T-helper 17 cell (primary cell): Measurements from ENCODE around the gene TMEM170B. TPM values are rescaled to one million over a fixed set of nuclear protein-coding genes. Genes with fewer than 3 reads are reported as not detected.

Experiments
- ATAC-seq: fragments of 150-1000 bp; cut with Tn5 transposase; 2 replicates; pipeline ENCODE4 v1.10.0; 2021; ENCODE audit warnings: mild to moderate bottlenecking, moderate library complexity
- DNase-seq, 3 donors: peaks; one replicate each; pipeline versions ENCODE4 v3.0.0 to v3.0.0-alpha.2; 2020 to 2021
- H3K9me3 ChIP-seq: one replicate; pipeline ENCODE4 v1.7.0; 2013; ENCODE audit warnings: low read length, mild to moderate bottlenecking; ENCODE audit not compliant: control insufficient read depth, poor library complexity, severe bottlenecking
- H3K27ac Mint-ChIP-seq: one replicate; pipeline ENCODE4 v1.8.0; 2022; ENCODE audit warnings: mild to moderate bottlenecking, moderate library complexity, mixed read lengths
- H3K27me3 Mint-ChIP-seq: one replicate; pipeline ENCODE4 v1.8.0; 2022; ENCODE audit warnings: mixed read lengths
- H3K36me3 Mint-ChIP-seq: one replicate; pipeline ENCODE4 v1.8.0; 2022; ENCODE audit warnings: low read depth, mixed read lengths
- H3K4me1 Mint-ChIP-seq: one replicate; pipeline ENCODE4 v1.8.0; 2022; ENCODE audit warnings: mild to moderate bottlenecking, mixed read lengths
- H3K4me3 Mint-ChIP-seq: one replicate; pipeline ENCODE4 v1.8.0; 2022; ENCODE audit warnings: mild to moderate bottlenecking, moderate library complexity, mixed read lengths
- total RNA-seq, 4 donors: library from RNA in 2 of 4; stranded (reverse) in 2 of 4; gene quantifications; one replicate each; pipeline ENCODE4 v1.2.3 and lab custom pipeline; 2022 to 2026

The TMEM170B gene
- total RNA-seq, 2 donors from 2014 or later, result 1.3 to 1.7 TPM

DNA sequence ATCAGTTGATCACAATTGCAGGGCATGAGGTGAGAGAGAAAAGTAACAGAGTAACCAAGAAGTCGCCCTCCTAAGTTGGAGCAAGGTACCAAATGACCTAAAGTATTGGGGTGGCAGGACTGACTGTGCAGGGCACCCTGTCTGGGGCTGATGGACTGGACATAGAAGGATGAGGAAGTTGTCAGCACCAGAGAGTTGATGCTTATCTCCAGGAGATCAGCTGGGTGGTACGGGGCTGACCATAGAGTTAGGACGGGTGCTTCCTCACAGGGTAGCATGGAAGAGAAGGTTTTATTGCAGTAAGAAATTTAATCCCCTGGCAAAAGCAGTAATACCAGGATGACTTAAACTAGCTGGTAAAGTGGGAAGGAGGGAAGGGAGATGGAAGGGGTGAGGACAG is 66.7 kb downstream of the TMEM170B start:
- ATAC-seq, result no peak
- H3K27ac Mint-ChIP-seq, result no peak overlapping the region
- no peak overlapping the region for H3K4me3 Mint-ChIP-seq

DNA sequence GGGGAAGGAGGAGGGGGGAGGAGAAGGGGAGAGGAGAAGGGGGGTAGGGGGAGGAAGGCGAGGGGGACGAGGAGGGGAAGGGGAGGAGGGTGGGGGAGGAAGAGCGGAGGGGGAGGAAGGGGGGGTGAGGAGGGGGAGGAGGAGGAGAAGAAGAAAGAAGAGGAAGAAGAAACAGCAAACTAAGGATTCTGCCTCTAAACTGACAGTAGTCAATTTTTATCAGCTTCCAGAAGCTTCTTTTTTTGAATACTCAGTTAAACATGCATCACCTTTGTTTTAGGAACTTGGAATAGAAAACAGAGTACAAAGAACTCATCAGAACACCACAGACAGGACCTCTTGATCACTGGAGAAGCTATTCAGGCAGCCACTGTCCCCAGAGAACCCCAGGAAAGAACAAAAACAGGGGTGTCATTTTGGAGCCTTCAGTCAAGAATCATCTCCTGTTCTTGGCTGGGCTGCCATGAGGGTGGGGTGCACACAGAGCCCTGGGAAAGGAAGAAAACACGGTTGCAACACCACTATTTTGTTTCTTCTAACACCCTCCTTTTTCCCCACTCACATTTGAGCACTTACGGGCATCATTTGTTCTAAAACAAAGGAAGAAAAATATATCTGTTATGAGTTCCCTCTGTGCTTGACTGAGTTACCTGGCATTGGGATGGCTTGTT is 67.4 kb downstream of the TMEM170B start:
- Mint-ChIP-seq H3K36me3 (peaks cover 6% of the 10 kb centered on the region), H3K4me1 (peaks cover 8% of the 10 kb centered on the region), H3K4me3 (no peak overlapping the region), H3K27ac (peak overlapping the region; percentile 19), H3K27me3 (peaks cover 67% of the 10 kb centered on the region)
- no peaks in the 10 kb centered on the region for H3K9me3 ChIP-seq
- DNase-seq, result no peak
- no peak for ATAC-seq

More for the DNA sequence above, 66.7 kb downstream of the TMEM170B start:
- H3K4me1 Mint-ChIP-seq, result peaks cover 8% of the 10 kb centered on the region
- no peaks in the 10 kb centered on the region for H3K9me3 ChIP-seq
- H3K27me3 Mint-ChIP-seq, result peaks cover 66% of the 10 kb centered on the region
- peaks cover 6% of the 10 kb centered on the region for H3K36me3 Mint-ChIP-seq
- no peak for DNase-seq

DNA sequence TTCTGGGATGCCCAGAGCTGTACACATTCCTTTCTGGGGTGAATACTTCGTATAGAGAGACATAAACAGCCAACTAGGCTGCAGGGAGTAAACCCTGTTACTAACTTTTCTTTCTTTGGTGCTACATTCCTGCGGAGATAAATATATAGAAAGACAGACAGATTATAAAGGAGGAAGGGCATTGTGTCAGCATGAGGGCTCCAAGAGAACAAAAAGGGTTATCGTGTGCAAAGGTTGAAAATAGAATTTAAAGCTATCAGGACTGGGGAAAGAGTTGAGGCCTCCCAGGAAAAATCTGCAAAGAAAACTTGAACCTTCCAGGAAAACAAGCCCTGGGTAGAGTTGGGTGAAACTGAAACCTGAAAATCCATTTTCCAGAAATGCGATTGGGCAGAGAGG is 68.0 kb downstream of the TMEM170B start:
- Mint-ChIP-seq H3K27ac (peak overlapping the region; percentile 19), H3K4me1 (peaks cover 8% of the 10 kb centered on the region), H3K27me3 (peaks cover 67% of the 10 kb centered on the region), H3K4me3 (no peak overlapping the region), H3K36me3 (peaks cover 6% of the 10 kb centered on the region)
- DNase-seq (no peak), ATAC-seq (no peak)
- H3K9me3 ChIP-seq, result no peaks in the 10 kb centered on the region

DNA sequence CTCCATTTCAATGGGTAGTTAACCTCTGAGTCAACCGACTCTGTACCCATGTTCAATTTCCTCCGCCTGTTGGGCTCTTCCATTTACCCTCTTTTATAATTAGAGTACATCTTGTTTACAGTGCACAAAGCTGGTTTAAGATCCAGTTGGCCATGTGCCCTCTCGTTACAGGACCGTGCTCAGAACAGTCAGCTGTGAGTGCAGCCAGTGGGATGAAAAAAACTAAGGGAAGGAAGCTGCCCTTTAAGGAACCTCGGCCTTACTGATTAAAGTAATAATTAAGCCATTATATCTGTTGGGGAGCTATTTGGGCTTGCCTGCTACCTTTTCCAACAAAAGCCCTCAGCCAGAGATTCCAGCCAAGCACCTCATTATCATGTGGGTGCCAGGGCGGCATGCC is 68.8 kb downstream of the TMEM170B start:
- no peak for DNase-seq
- peaks cover 8% of the 10 kb centered on the region for H3K4me1 Mint-ChIP-seq
- peaks cover 67% of the 10 kb centered on the region for H3K27me3 Mint-ChIP-seq
- H3K36me3 Mint-ChIP-seq, result peaks cover 6% of the 10 kb centered on the region
- H3K4me3 Mint-ChIP-seq, result no peak overlapping the region
- no peaks in the 10 kb centered on the region for H3K9me3 ChIP-seq
- ATAC-seq, result no peak
- H3K27ac Mint-ChIP-seq, result no peak overlapping the region

DNA sequence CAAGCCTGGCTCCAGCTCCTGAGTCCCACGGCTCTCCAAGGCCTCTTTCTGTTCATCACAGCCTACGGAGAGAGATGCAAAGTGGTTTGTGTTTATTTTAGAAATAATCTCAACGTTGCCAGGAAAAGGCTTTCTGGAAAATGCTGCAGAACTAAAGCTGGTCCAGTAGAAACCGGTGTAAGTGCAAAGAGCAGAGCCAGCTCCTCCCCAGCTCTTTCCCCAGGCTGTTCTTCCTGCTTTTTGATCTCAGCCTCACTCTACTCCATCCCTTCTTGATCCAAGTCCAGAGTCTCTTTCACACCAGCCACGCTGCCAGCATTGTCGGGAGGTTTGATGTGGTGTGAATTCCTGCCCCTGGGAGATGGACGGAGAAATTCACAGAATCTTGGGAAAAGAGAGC is 69.8 kb downstream of the TMEM170B start:
- no peak for DNase-seq
- Mint-ChIP-seq H3K4me3 (no peak overlapping the region), H3K4me1 (peaks cover 8% of the 10 kb centered on the region), H3K27ac (no peak overlapping the region), H3K36me3 (peaks cover 5% of the 10 kb centered on the region), H3K27me3 (peaks cover 63% of the 10 kb centered on the region)
- ATAC-seq, result no peak
- H3K9me3 ChIP-seq, result no peaks in the 10 kb centered on the region

DNA sequence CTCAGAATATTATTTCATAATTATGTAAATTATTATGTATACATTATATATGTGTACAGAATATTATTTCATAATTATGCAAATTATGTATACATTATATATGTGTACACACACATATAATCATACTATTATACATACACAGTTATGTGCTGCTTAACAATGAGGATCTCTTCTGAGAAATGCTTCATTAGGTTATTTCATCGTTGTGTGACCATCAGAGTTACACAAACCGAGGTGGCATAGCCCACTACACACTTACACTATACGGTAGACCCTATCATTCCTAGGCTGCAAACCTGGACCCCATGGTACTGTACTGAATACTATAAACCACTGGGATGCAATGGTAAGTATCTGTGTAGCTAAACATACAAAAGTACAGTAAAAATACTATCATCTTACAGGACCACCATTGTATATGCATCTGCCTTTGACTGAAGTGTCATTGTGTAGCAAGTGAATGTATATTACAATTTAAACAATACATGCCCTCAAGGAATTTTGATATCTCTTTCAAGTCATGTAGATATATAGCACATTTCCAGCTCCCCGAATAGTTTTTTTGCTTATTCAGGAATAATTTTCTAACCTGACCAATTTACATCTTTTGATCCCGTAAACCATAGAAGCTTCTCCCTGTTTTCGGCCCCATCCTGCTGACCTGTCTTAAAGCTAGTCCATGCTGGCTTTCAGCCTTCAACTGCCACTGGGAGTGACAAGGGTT is 71.2 kb downstream of the TMEM170B start:
- peaks cover 51% of the 10 kb centered on the region for H3K27me3 Mint-ChIP-seq
- no peak overlapping the region for H3K4me3 Mint-ChIP-seq

DNA sequence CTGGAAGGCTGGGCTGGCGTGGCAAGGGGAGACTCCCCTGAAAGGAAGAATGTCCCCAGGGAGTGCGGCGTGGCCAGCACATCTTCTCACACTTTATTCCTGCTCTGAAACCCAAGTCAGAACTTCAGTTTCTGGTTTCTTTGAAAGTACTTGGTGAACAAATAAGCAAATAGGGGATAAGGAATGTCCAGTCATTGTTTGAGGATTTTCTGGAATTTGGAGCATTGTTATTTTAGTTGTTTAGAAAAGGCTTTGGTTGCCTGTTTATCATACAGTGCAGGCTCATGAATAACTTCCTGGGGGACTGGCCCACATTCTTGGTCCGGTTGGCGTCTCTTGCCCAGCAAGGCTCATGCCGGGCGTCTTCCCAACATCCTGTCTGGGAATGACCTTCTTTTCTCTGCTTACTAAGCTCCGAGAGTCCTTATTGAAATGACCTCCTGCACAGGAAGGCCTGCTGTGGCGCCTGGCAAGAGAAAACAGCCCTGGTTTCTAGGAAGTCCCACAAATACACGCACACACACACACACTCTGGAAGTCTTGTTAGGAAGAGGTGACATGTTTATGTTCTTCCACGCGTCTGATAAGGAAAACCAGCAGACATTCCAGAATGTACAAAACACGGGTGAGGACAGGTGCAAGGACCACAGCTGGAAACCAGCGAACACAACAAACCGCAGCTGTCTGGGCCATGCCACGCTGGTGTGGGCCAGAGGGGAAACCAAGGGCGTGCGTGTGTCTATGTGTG is 71.9 kb downstream of the TMEM170B start:
- DNase-seq (no peak), ATAC-seq (no peak)
- no peaks in the 10 kb centered on the region for H3K9me3 ChIP-seq
- peaks cover 3% of the 10 kb centered on the region for H3K4me1 Mint-ChIP-seq
- no peak overlapping the region for H3K27ac Mint-ChIP-seq
- no peak overlapping the region for H3K4me3 Mint-ChIP-seq
- no peaks in the 10 kb centered on the region for H3K36me3 Mint-ChIP-seq
- H3K27me3 Mint-ChIP-seq, result peaks cover 44% of the 10 kb centered on the region

More for the DNA sequence above, 71.2 kb downstream of the TMEM170B start:
- Mint-ChIP-seq H3K27ac (no peak overlapping the region), H3K36me3 (no peaks in the 10 kb centered on the region), H3K4me1 (peaks cover 8% of the 10 kb centered on the region)
- no peak for ATAC-seq
- H3K9me3 ChIP-seq, result no peaks in the 10 kb centered on the region
- no peak for DNase-seq

DNA sequence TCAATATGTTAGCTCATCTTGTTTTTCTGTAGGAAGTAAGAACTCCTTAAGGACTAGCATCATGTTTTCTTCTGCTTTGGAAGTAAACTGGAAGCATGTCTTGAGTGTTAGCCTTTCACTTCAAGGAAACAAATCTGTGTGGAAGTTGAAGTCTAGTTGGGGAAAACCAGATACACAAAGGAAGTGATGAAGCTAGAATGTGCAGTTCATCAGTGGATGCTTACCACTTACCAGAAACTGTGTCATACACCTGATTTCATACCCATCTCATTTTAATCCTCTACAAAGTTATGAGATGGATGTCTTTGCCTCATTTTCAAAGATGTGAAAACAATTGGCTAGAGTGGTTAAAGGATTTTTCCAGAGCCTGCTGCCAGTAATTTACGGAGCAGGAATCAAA is 75.8 kb downstream of the TMEM170B start:
- Mint-ChIP-seq H3K4me3 (no peak overlapping the region), H3K36me3 (no peaks in the 10 kb centered on the region), H3K27me3 (peaks cover 16% of the 10 kb centered on the region), H3K27ac (no peak overlapping the region), H3K4me1 (peaks cover 2% of the 10 kb centered on the region)
- DNase-seq (no peak), ATAC-seq (no peak)
- H3K9me3 ChIP-seq, result no peaks in the 10 kb centered on the region

DNA sequence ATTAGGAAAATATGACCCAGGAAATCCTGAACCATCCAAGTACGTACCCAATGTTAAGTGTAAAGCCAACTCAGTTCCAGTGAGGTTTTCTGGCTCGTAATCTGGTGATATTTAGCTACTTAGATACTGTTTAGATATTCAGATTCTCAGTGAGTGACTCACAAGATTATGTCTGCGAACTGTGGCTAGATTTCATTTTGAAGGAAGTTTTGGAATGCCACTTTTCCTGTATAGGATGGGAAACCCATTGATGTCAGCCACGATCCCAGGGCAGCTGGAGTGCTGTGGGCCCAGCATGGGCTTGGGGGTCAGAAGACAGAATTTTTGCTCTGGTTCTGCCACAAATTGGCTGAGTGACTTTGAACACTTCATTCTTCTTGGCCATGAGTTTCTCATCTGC is 76.3 kb downstream of the TMEM170B start:
- DNase-seq, result no peak
- H3K9me3 ChIP-seq, result no peaks in the 10 kb centered on the region
- H3K4me3 Mint-ChIP-seq, result no peak overlapping the region
- no peak for ATAC-seq
- no peak overlapping the region for H3K27ac Mint-ChIP-seq
- H3K36me3 Mint-ChIP-seq, result no peaks in the 10 kb centered on the region
- H3K27me3 Mint-ChIP-seq, result peaks cover 15% of the 10 kb centered on the region
- H3K4me1 Mint-ChIP-seq, result peaks cover 2% of the 10 kb centered on the region

DNA sequence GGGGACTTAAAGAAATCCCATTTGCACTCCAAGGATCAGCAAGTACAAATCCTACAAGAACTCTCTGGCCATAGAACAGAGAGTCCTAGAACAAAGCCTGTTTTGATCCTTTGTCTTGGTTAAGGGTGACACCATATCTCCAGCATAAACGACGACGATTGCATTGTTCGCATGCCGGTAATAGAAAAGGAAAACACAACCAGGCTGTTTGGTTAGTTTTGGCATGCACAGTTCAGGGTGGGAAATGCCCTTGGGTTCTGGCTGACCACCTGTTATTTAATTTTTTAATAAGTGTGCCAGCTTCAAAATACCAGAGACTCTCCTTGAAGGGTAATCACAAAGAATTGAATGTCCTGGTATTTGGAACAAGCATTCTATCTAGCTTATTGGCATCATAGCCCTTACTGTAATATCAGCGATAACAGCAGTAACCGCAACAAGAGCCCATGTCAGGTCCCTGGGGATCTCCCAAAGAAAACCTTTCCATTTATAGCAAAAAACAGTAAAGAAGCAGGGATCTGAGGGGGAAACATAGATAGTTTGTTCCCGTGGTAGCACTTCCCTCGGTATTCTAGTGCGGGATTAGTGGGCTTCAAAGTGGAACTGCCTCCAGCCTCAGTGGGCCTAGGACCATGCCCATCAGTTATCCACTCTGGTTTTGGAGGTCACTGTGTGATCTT is 77.1 kb downstream of the TMEM170B start:
- Mint-ChIP-seq H3K27me3 (peaks cover 7% of the 10 kb centered on the region), H3K4me1 (peaks cover 2% of the 10 kb centered on the region), H3K27ac (no peak overlapping the region), H3K4me3 (no peak overlapping the region), H3K36me3 (no peaks in the 10 kb centered on the region)
- no peaks in the 10 kb centered on the region for H3K9me3 ChIP-seq
- no peak for ATAC-seq
- DNase-seq, result no peak

DNA sequence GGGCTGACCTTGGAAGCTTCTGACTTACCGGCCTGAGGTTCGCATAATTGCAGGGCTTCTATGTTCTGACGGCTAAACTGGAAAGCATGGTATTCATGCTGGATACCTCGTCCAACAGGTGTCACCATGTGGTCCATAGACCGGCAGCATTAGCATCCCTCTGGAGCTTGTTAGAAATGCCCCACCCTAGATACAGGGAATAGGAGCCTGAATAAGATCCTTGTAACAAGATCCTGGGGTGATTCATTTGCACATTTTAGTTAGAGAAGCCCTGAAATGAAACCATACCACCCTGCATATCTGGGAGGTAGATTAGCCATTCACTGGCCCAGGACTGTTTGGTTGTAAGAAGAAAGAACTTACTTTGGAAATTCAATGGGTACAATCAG is 77.7 kb downstream of the TMEM170B start:
- H3K27ac Mint-ChIP-seq, result no peak overlapping the region
- H3K36me3 Mint-ChIP-seq, result no peaks in the 10 kb centered on the region
- no peak overlapping the region for H3K4me3 Mint-ChIP-seq
- H3K4me1 Mint-ChIP-seq, result peaks cover 2% of the 10 kb centered on the region
- H3K9me3 ChIP-seq, result no peaks in the 10 kb centered on the region
- ATAC-seq, result no peak
- DNase-seq, result no peak
- H3K27me3 Mint-ChIP-seq, result peaks cover 5% of the 10 kb centered on the region

DNA sequence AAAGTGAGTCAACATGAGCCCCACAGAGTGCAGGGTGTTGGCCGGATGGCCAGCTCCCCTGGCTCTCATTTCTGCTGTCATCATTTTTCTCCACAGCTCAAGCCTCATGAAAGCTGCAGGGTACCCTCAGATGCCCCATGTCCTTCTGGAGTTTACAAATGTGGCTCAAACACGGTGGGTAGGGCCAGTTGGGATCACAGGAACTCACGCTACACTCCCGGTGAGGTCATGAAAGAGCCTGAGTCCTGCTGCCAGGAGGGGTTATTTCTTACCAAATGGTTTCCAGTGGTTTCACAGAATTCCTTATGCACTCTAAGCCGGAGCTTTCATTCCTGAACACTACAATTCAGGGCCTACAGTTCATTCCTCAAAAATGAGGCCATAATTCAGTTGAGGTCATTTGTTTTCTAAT is 78.7 kb downstream of the TMEM170B start:
- no peaks in the 10 kb centered on the region for H3K9me3 ChIP-seq
- DNase-seq (no peak), ATAC-seq (no peak)
- H3K36me3 Mint-ChIP-seq, result no peaks in the 10 kb centered on the region
- peaks cover 2% of the 10 kb centered on the region for H3K4me1 Mint-ChIP-seq
- H3K4me3 Mint-ChIP-seq, result no peak overlapping the region
- no peak overlapping the region for H3K27ac Mint-ChIP-seq
- H3K27me3 Mint-ChIP-seq, result peaks cover 9% of the 10 kb centered on the region

DNA sequence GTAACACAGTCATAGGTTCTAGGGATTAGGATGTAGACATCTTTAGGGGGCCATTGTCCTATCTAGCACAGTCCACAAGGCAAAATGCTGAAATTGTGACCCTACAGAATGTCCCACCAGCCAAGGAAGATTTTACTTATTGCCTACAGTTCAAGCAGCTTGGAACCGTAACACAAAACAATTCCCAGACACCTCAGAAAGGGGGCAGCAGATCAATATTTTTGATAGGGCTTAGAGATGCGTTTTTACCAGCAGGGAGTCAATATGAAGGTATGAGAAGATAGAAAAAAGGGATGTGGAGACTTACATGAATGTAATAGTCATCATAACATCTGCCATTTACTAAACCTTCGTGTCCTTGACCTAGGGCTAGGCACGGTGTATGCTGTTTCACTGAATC is 81.0 kb downstream of the TMEM170B start:
- H3K4me3 Mint-ChIP-seq, result no peak overlapping the region
- H3K9me3 ChIP-seq, result no peaks in the 10 kb centered on the region
- ATAC-seq, result no peak
- H3K4me1 Mint-ChIP-seq, result peaks cover 2% of the 10 kb centered on the region
- H3K36me3 Mint-ChIP-seq, result peaks cover 3% of the 10 kb centered on the region
- no peak overlapping the region for H3K27ac Mint-ChIP-seq
- no peak for DNase-seq
- peaks cover 4% of the 10 kb centered on the region for H3K27me3 Mint-ChIP-seq
